Esophagus mucosa (tissue), 1 donor: ENCODE results near the gene SEC14L1. TPM values are rescaled to one million over a fixed set of nuclear protein-coding genes. Genes with fewer than 3 reads are reported as not detected.

Experiments used
- ATAC-seq: fragments of 200-7000 bp; cut with Tn5 transposase; one replicate; pipeline ENCODE4 v1.9.1; 2020
- total RNA-seq: library from RNA; stranded (reverse); gene quantifications from one replicate; pipeline ENCODE4 v1.2.4, GENCODE V29; 2023
- donor health status: DM: yes; HTN: yes; CAD: no.

The SEC14L1 gene
- total RNA-seq, 1 donor from 2014 or later, result 25.9 TPM

DNA sequence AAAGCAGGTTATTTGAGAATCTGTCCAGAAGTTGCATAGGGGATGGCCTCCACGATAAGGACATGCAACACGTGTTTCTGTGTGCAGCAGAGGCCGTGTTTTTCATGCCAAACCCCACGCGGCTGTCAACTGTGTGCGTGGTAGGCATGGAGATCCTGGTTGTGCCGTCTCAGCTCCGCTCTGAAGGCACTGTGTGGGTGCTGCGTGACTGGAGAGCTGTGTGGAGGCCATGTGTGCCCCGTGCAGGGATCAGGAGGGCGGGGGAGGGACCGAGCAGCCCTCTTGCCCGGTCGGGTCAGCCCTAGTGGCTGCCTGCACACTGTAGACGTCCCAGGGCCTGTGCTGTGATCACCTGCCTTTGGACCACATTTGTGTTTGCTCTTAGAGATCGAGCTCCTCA is 74.5 kb downstream of the SEC14L1 start:
- ATAC-seq, result no peak

GRCh38 chr17:77216486-77216885 is 75.7 kb downstream of the SEC14L1 start:
- ATAC-seq, result no peak

DNA sequence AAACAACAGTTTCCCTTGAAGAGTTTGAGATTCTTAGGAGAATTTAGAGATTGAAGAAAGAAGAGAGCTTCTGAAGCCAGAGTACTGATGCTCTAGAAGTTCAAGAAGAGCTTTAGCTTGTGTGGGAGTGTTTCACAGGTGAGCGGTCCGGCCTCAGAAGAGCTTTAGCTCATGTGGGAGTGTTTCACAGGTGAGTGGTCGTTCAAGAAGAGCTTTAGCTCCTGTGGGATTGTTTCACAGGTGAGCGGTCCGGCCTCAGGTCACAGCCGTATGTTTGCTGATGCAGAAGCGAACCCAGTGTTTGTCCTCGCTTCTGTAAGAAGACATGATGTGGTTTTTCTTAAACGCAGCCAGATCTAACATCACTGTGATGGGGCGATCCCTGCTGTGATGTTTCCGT is 76.4 kb downstream of the SEC14L1 start:
- ATAC-seq, result no peak

GRCh38 chr17:77217566-77217965 is 76.8 kb downstream of the SEC14L1 start:
- ATAC-seq, result no peak

GRCh38 chr17:77218902-77219301 is 78.1 kb downstream of the SEC14L1 start:
- ATAC-seq, result no peak

- no peak for ATAC-seq
Measured at GRCh38 chr17:77222356-77222755, 81.6 kb downstream of the SEC14L1 start.

- no peak for ATAC-seq
Measured at GRCh38 chr17:77223642-77224420, 83.1 kb downstream of the SEC14L1 start.

DNA sequence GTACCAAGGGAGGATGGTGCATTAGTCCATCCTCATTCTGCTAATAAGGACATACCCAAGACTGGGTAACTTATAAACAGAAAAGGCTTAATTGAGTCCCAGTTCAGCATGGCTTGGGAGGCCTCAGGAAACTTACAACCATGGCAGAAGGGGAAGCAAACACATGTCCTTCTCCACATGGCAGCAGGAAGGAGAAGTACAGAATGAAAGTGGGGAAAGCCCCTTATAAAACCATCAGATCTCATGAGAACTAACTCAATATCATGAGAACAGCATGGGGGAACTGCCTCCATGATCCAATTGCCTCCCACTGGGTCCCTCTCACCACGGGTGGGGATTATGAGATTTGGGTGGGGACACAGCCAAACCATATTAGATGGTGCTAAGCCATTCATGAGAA is 84.5 kb downstream of the SEC14L1 start:
- no peak for ATAC-seq

- ATAC-seq, result peak; percentile 42
Measured at GRCh38 chr17:77227461-77228240, 86.9 kb downstream of the SEC14L1 start.

DNA sequence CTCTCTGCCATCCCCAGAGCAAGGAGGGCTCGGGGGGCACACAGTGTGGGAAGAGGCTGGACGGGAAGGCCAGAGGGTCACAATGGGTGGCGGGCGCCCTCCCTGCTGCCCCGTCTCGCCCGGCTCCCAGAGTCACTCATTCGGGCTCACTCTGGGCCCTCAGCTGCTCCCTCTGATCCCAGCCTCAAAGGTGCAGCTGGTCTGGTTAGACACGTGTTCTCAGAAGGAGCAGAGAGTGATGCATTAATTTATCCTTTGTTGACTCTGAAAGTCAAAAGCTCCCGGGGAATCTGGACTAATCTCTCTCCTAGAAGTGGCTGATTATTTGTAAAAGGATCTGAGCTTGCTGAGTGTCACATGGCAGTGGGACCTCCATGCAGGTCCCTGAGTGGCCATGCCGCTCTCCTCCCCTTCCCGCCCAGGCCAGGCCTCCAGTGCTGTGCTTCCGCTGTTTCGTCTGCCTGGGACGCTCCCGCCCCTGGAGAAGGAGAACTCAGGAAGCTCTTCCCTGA is 87.5 kb downstream of the SEC14L1 start:
- ATAC-seq, result no peak

GRCh38 chr17:77228816-77229215 is 88.0 kb downstream of the SEC14L1 start:
- no peak for ATAC-seq

DNA sequence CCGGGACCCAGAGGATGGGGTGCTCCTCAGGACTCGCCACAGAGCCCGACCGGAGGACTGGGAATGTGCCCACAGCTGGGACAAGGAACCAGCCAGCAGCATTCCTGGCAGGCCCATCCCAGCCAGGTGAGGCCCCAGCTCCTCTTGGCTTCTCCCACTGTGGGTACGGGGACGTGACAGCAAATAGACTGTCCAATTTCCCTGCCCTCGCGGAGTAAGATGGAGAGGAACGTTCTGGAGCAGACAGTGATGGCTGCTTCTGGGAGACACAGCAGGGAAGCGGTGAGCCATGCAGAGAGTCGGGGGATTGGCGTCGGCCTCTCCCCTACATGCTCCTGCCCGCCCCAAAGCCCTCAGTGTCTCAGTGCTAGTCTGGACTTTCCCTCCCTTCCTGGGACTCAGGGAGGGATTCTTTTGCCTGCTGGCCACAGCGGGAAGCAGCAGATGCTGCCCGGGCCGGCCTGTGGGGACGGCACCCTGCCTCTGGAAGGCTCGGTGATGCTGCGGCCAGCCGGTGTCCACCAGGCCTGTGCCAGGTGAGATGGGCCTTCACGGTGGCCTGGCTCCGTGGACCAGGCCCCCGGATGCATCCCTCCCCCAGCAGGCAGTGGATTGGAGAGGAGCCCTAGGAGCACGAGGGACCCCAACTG is 89.1 kb downstream of the SEC14L1 start:
- ATAC-seq, result no peak

DNA sequence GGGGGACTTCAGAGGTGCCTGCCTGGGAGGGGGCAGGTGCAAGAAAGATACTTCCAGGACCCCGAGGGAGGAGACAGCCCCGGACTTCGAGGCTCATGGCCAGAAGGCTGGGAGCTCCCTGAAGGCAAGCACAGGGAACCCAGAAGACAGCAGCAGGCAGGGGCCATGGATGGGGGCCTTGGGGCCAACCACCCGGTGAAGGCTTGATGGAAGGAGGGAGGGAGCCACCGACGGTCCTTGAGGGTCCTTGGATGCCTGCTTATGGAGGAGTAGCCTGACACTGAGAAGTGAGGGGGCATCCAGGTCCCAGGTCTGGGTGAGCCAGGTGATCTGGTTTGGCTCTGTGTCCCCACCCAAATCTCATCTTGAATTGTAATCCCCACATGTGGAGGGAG is 89.7 kb downstream of the SEC14L1 start:
- ATAC-seq, result no peak

- no peak for ATAC-seq
Measured at GRCh38 chr17:77231076-77231871, 90.5 kb downstream of the SEC14L1 start.

DNA sequence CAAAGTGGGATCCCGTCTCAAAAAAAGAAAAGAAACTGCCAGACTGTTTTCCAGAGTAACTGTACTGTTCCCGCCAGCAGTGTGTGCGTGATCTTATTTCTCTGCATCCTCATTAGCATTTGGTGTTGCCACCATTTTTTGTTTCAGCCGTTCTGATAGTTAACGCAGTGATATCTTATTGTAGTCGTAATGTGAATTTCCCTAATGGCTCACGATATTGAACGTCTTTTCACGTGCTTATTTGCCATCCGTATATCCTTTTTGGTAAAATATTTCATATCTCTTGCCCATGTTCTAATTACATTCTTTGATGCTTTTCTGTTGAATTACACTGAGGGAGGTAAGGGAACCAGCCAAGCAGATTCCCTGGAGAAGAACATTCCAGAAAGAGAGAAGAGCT is 92.4 kb downstream of the SEC14L1 start:
- no peak for ATAC-seq

GRCh38 chr17:77233635-77234334 is 93.0 kb downstream of the SEC14L1 start:
- ATAC-seq, result peak; percentile 91

- no peak for ATAC-seq
Measured at GRCh38 chr17:77234695-77235094, 93.9 kb downstream of the SEC14L1 start.

GRCh38 chr17:77235370-77235941 is 94.7 kb downstream of the SEC14L1 start:
- ATAC-seq, result no peak

DNA sequence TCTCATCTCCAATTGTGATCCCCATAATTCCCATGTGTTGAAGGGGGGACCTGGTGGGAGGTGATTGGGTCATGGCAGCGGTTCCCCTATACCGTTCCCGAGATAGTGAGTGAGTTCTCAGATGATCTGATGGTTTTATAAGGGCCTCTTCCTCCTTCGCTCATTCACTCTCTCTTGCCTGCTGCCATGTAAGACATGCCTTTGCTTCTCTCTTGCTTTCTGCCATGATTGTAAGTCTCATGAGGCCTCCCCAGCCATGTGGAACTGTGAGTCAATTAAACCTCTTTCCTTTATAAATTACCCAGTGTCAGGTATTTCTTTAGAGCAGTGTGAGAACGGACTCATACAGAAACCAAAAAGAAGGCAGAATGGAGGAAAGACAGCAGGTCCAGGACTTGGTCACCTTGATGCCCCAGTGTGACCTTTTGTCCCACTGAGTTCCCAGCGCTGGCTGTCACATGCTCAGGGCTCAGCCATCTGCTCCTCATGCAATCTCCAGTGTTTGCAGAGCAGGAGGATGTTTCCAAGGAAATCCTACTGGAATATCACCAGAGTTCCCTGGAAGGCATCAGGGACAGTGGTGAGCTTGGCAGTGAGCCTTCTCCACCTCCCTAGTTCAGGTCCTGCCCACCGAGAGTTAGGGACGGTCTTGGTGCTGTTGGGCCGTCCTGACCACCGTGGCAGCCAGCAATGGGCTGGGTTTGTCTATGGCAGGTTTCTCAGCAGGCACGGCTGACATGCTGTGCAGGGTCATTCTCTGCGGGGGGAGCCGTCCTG is 96.7 kb downstream of the SEC14L1 start:
- no peak for ATAC-seq

GRCh38 chr17:77240976-77241375 is 100.2 kb downstream of the SEC14L1 start:
- no peak for ATAC-seq
